ENCODE measurements around the gene KNG1.
A peak's percentile ranks its signal among the peaks of the same experiment; 100 is the strongest.
"Not testable (repeated sequence)": the region's sequence is repeated elsewhere in the genome, so short reads cannot be mapped to it uniquely, and the experiment has no call there.

KNG1 gene

GRCh38 chr3:186705882-186706780, 11.0 kb upstream of the KNG1 start:
- Histone ChIP-seq H3K4me1 (ENCODE audit: control insufficient read depth, insufficient read depth, low read length, poor library complexity, severe bottlenecking) (no peaks in the 10 kb centered on the region), H3K4me3 (ENCODE audit: insufficient read depth, low read depth, low read length, poor library complexity, severe bottlenecking) (no peak overlapping the region), H3K27ac (ENCODE audit: insufficient read depth, low read length, poor library complexity, severe bottlenecking) (no peak overlapping the region), H3K36me3 (ENCODE audit: control insufficient read depth, insufficient read depth, low read length) (no peaks in the 10 kb centered on the region), H3K27me3 (replicated peaks; ENCODE audit: control insufficient read depth, insufficient read depth, low read length, poor library complexity, severe bottlenecking) (no peaks in the 10 kb centered on the region), H3K9me3 (ENCODE audit: control insufficient read depth, low read length) (no peaks in the 10 kb centered on the region)
- peak in 1 of 3 donors; percentile 5 for DNase-seq

GRCh38 chr3:186708983-186709679, 8.0 kb upstream of the KNG1 start:
- Histone ChIP-seq H3K4me1 (ENCODE audit: control insufficient read depth, insufficient read depth, low read length, poor library complexity, severe bottlenecking) (no peaks in the 10 kb centered on the region), H3K27me3 (replicated peaks; ENCODE audit: control insufficient read depth, insufficient read depth, low read length, poor library complexity, severe bottlenecking) (no peaks in the 10 kb centered on the region), H3K9me3 (ENCODE audit: control insufficient read depth, low read length) (no peaks in the 10 kb centered on the region), H3K27ac (ENCODE audit: insufficient read depth, low read length, poor library complexity, severe bottlenecking) (no peak overlapping the region), H3K4me3 (ENCODE audit: insufficient read depth, low read depth, low read length, poor library complexity, severe bottlenecking) (no peak overlapping the region), H3K36me3 (ENCODE audit: control insufficient read depth, insufficient read depth, low read length) (no peaks in the 10 kb centered on the region)
- DNase-seq = no peak

- not testable (repeated sequence) for H3K4me1 ChIP-seq (ENCODE audit: control insufficient read depth, insufficient read depth, low read length, poor library complexity, severe bottlenecking); H3K4me3 ChIP-seq (ENCODE audit: insufficient read depth, low read depth, low read length, poor library complexity, severe bottlenecking); H3K27ac ChIP-seq (ENCODE audit: insufficient read depth, low read length, poor library complexity, severe bottlenecking); H3K27me3 ChIP-seq (replicated peaks; ENCODE audit: control insufficient read depth, insufficient read depth, low read length, poor library complexity, severe bottlenecking); H3K9me3 ChIP-seq (ENCODE audit: control insufficient read depth, low read length); H3K36me3 ChIP-seq (ENCODE audit: control insufficient read depth, insufficient read depth, low read length); DNase-seq
Measured at GRCh38 chr3:186710694-186711093, 6.5 kb upstream of the KNG1 start.

GRCh38 chr3:186713499-186713898, 3.7 kb upstream of the KNG1 start:
- H3K36me3 ChIP-seq (ENCODE audit: control insufficient read depth, insufficient read depth, low read length) = no peaks in the 10 kb centered on the region
- no peaks in the 10 kb centered on the region for H3K27me3 ChIP-seq (replicated peaks; ENCODE audit: control insufficient read depth, insufficient read depth, low read length, poor library complexity, severe bottlenecking)
- no peaks in the 10 kb centered on the region for H3K4me1 ChIP-seq (ENCODE audit: control insufficient read depth, insufficient read depth, low read length, poor library complexity, severe bottlenecking)
- DNase-seq = no peak
- H3K4me3 ChIP-seq (ENCODE audit: insufficient read depth, low read depth, low read length, poor library complexity, severe bottlenecking) = no peak overlapping the region
- H3K27ac ChIP-seq (ENCODE audit: insufficient read depth, low read length, poor library complexity, severe bottlenecking) = no peak overlapping the region
- H3K9me3 ChIP-seq (ENCODE audit: control insufficient read depth, low read length) = no peaks in the 10 kb centered on the region

GRCh38 chr3:186719945-186720739, 3.0 kb downstream of the KNG1 start:
- Histone ChIP-seq H3K27me3 (replicated peaks; ENCODE audit: control insufficient read depth, insufficient read depth, low read length, poor library complexity, severe bottlenecking) (no peaks in the 10 kb centered on the region), H3K36me3 (ENCODE audit: control insufficient read depth, insufficient read depth, low read length) (no peaks in the 10 kb centered on the region)
- DNase-seq = no peak

GRCh38 chr3:186722457-186722856, 5.3 kb downstream of the KNG1 start:
- Histone ChIP-seq H3K27me3 (replicated peaks; ENCODE audit: control insufficient read depth, insufficient read depth, low read length, poor library complexity, severe bottlenecking) (no peaks in the 10 kb centered on the region), H3K36me3 (ENCODE audit: control insufficient read depth, insufficient read depth, low read length) (no peaks in the 10 kb centered on the region), H3K9me3 (ENCODE audit: control insufficient read depth, low read length) (no peaks in the 10 kb centered on the region), H3K27ac (ENCODE audit: insufficient read depth, low read length, poor library complexity, severe bottlenecking) (no peak overlapping the region), H3K4me1 (ENCODE audit: control insufficient read depth, insufficient read depth, low read length, poor library complexity, severe bottlenecking) (no peaks in the 10 kb centered on the region), H3K4me3 (ENCODE audit: insufficient read depth, low read depth, low read length, poor library complexity, severe bottlenecking) (no peak overlapping the region)
- no peak for DNase-seq

More at GRCh38 chr3:186719945-186720739, 3.0 kb downstream of the KNG1 start:
- Histone ChIP-seq H3K9me3 (ENCODE audit: control insufficient read depth, low read length) (no peaks in the 10 kb centered on the region), H3K4me1 (ENCODE audit: control insufficient read depth, insufficient read depth, low read length, poor library complexity, severe bottlenecking) (no peaks in the 10 kb centered on the region), H3K27ac (ENCODE audit: insufficient read depth, low read length, poor library complexity, severe bottlenecking) (no peak overlapping the region), H3K4me3 (ENCODE audit: insufficient read depth, low read depth, low read length, poor library complexity, severe bottlenecking) (no peak overlapping the region)

- no peak overlapping the region for H3K4me3 ChIP-seq (ENCODE audit: insufficient read depth, low read depth, low read length, poor library complexity, severe bottlenecking)
- no peaks in the 10 kb centered on the region for H3K9me3 ChIP-seq (ENCODE audit: control insufficient read depth, low read length)
- H3K27me3 ChIP-seq (replicated peaks; ENCODE audit: control insufficient read depth, insufficient read depth, low read length, poor library complexity, severe bottlenecking) = no peaks in the 10 kb centered on the region
- no peaks in the 10 kb centered on the region for H3K4me1 ChIP-seq (ENCODE audit: control insufficient read depth, insufficient read depth, low read length, poor library complexity, severe bottlenecking)
- no peak for DNase-seq
- no peak overlapping the region for H3K27ac ChIP-seq (ENCODE audit: insufficient read depth, low read length, poor library complexity, severe bottlenecking)
- H3K36me3 ChIP-seq (ENCODE audit: control insufficient read depth, insufficient read depth, low read length) = no peaks in the 10 kb centered on the region
Measured at GRCh38 chr3:186724911-186725310, 7.8 kb downstream of the KNG1 start.

GRCh38 chr3:186732169-186732766, 15.1 kb downstream of the KNG1 start:
- Histone ChIP-seq H3K4me1 (ENCODE audit: control insufficient read depth, insufficient read depth, low read length, poor library complexity, severe bottlenecking) (no peaks in the 10 kb centered on the region), H3K27ac (ENCODE audit: insufficient read depth, low read length, poor library complexity, severe bottlenecking) (no peak overlapping the region), H3K4me3 (ENCODE audit: insufficient read depth, low read depth, low read length, poor library complexity, severe bottlenecking) (no peak overlapping the region), H3K27me3 (replicated peaks; ENCODE audit: control insufficient read depth, insufficient read depth, low read length, poor library complexity, severe bottlenecking) (no peaks in the 10 kb centered on the region), H3K9me3 (ENCODE audit: control insufficient read depth, low read length) (no peaks in the 10 kb centered on the region), H3K36me3 (ENCODE audit: control insufficient read depth, insufficient read depth, low read length) (no peaks in the 10 kb centered on the region)
- DNase-seq = no peak

- Histone ChIP-seq H3K27ac (ENCODE audit: insufficient read depth, low read length, poor library complexity, severe bottlenecking) (no peak overlapping the region), H3K36me3 (ENCODE audit: control insufficient read depth, insufficient read depth, low read length) (no peaks in the 10 kb centered on the region), H3K9me3 (ENCODE audit: control insufficient read depth, low read length) (no peaks in the 10 kb centered on the region), H3K4me3 (ENCODE audit: insufficient read depth, low read depth, low read length, poor library complexity, severe bottlenecking) (no peak overlapping the region), H3K27me3 (replicated peaks; ENCODE audit: control insufficient read depth, insufficient read depth, low read length, poor library complexity, severe bottlenecking) (no peaks in the 10 kb centered on the region), H3K4me1 (ENCODE audit: control insufficient read depth, insufficient read depth, low read length, poor library complexity, severe bottlenecking) (no peaks in the 10 kb centered on the region)
- no peak for DNase-seq
Measured at GRCh38 chr3:186742618-186743380, 25.6 kb downstream of the KNG1 start.

Measured in effector memory CD4-positive, alpha-beta T cell (primary cell).